ENCODE results near the gene VPS29. TPM values are rescaled to one million over a fixed set of nuclear protein-coding genes. Genes with fewer than 3 reads are reported as not detected.

Gene VPS29
- total RNA-seq, 1 experiment from 2014 or later = 95.7 TPM

- Histone ChIP-seq H3K27ac (ENCODE audit: low read depth, low read length) (no peak overlapping the region), H4K20me1 (ENCODE audit: insufficient read depth) (no peaks in the 10 kb centered on the region), H3K4me1 (ENCODE audit: control insufficient read depth in 1 of 2, insufficient read depth in 2 of 2, low read length in 2 of 2) (peaks cover 0 to 7% of the 10 kb centered on the region in 2 experiments; a peak in 3 of 4 replicates), H3K4me2 (ENCODE audit: low read length) (no peak overlapping the region), H3K9me2 (ENCODE audit: insufficient read depth) (no peaks in the 10 kb centered on the region), H3K9ac (ENCODE audit: low read length) (no peak overlapping the region), H3K9me3 (ENCODE audit: control insufficient read depth in 1 of 2, insufficient read depth in 1 of 2, low read depth in 1 of 2, low read length in 2 of 2) (no peaks in the 10 kb centered on the region), H3K4me3 (replicated peaks in 1 of 2; ENCODE audit: low read depth in 1 of 2, low read length in 2 of 2) (no peak overlapping the region), H3K27me3 (ENCODE audit: insufficient read depth, low read length) (no peaks in the 10 kb centered on the region), H3K36me3 (ENCODE audit: control insufficient read depth in 1 of 2, insufficient read depth in 2 of 2, low read length in 2 of 2) (no peaks in the 10 kb centered on the region), H2AFZ (ENCODE audit: low read depth, low read length, poor library complexity, severe bottlenecking) (no peak overlapping the region), H3K79me2 (ENCODE audit: insufficient read depth, low read length) (no peaks in the 10 kb centered on the region)
- intact Hi-C loops (cut with micrococcal nuclease) = no loop called here
- ChIA-PET POLR2A (no interaction called here), RAD21 (ENCODE audit: low non-redundant PET in 1 of 2, low total read pairs in 2 of 2, uncharacterized antibody in 2 of 2, unreplicated experiment in 2 of 2) (no interaction called here), CTCF (no interaction called here)
- no TSS peak for BruUV-seq (replicated peaks)
- TF ChIP-seq ELF1 (IDR thresholded peaks at IDR 0.05; ENCODE audit: borderline replicate concordance, low read depth) (no peak), SRF (IDR thresholded peaks at IDR 0.05; ENCODE audit: low read depth) (no peak), ZBTB33 (IDR thresholded peaks at IDR 0.05; ENCODE audit: extremely low read depth, insufficient replicate concordance, low read length) (no peak), CTCF (IDR thresholded peaks at IDR 0.05 in 2 of 3, conservative IDR thresholded peaks at IDR 0.05 in 1 of 3; ENCODE audit: borderline replicate concordance in 1 of 3, insufficient read depth in 1 of 3, low read depth in 2 of 3, low read length in 2 of 3) (no peak), MAX (IDR thresholded peaks at IDR 0.05) (no peak), REST (IDR thresholded peaks at IDR 0.05; ENCODE audit: low read depth) (no peak), JUND (IDR thresholded peaks at IDR 0.05) (no peak), EZH2phosphoT487 (IDR thresholded peaks at IDR 0.05; ENCODE audit: borderline replicate concordance) (no peak), FOSL1 (IDR thresholded peaks at IDR 0.05; ENCODE audit: low read depth) (no peak), CEBPB (IDR thresholded peaks at IDR 0.05; ENCODE audit: low read depth) (no peak), EGR1 (IDR thresholded peaks at IDR 0.05; ENCODE audit: low read depth) (no peak)
- ATAC-seq (no peak), DNase-seq (ENCODE audit: low read depth, low spot score) (no peak)
These were observed 15.1 kb upstream of the VPS29 start for GRCh38 chr12:110516995-110517394.

Data from HCT116 (cell line).